NCI-H460 (cell line): ENCODE measurements around the gene PA2G4. TPM values are rescaled to one million over a fixed set of nuclear protein-coding genes. Genes with fewer than 3 reads are reported as not detected.

Experiments used
- DNase-seq: peaks from one replicate; pipeline ENCODE4 v3.0.0-alpha.2; 2016; ENCODE audit warnings: low read depth; ENCODE audit errors: extremely low read depth
- total RNA-seq: library from RNA; depleted of rRNA; stranded (reverse); fragments of >200 nt; shearing (Covaris generic); gene quantifications from 2 replicates; pipeline ENCODE4 v1.2.3, GENCODE V29; 2014; rRNA removed

Gene PA2G4
- total RNA-seq, 1 experiment from 2014 or later: 357 TPM

GRCh38 chr12:56162468-56163290 is 58.3 kb downstream of the PA2G4 start:
- DNase-seq: no peak

Other genes starting within 250 kb of the PA2G4 start
- 33.0 and 33.1 TPM in 2 replicates for gene PYM1, start 176.7 kb upstream of the PA2G4 start, total RNA-seq
- 14.1 and 15.5 TPM in 2 replicates for gene DGKA, start 173.4 kb upstream of the PA2G4 start, total RNA-seq
- gene PMEL, start 138.5 kb upstream of the PA2G4 start, total RNA-seq: 0.78 and 1.3 TPM in 2 replicates
- gene CDK2, start 137.7 kb upstream of the PA2G4 start, total RNA-seq: 31.6 and 31.7 TPM in 2 replicates
- gene RAB5B, start 130.5 kb upstream of the PA2G4 start, total RNA-seq: 37.6 and 39.4 TPM in 2 replicates
- 9.7 and 10.4 TPM in 2 replicates for gene SUOX, start 107.3 kb upstream of the PA2G4 start, total RNA-seq
- gene IKZF4, start 83.5 kb upstream of the PA2G4 start, total RNA-seq: 1.5 and 1.6 TPM in 2 replicates
- gene RPS26, start 62.6 kb upstream of the PA2G4 start, total RNA-seq: 314 and 346 TPM in 2 replicates
- 0.78 and 1.1 TPM in 2 replicates for gene ERBB3, start 24.4 kb upstream of the PA2G4 start, total RNA-seq
- 5,100 and 5,114 TPM in 2 replicates for gene RPL41, start 12.1 kb downstream of the PA2G4 start, total RNA-seq
- gene ZC3H10, start 13.7 kb downstream of the PA2G4 start, total RNA-seq: 4.8 and 5.3 TPM in 2 replicates
- 93.2 and 108 TPM in 2 replicates for gene ESYT1, start 23.7 kb downstream of the PA2G4 start, total RNA-seq
- gene MYL6B, start 48.0 kb downstream of the PA2G4 start, total RNA-seq: 41.4 and 50.0 TPM in 2 replicates
- 563 and 566 TPM in 2 replicates for gene MYL6, start 53.8 kb downstream of the PA2G4 start, total RNA-seq
- gene SMARCC2, start 84.9 kb downstream of the PA2G4 start, total RNA-seq: 26.2 and 28.9 TPM in 2 replicates
- gene RNF41, start 117.4 kb downstream of the PA2G4 start, total RNA-seq: 92.7 and 102 TPM in 2 replicates
- gene NABP2, start 119.8 kb downstream of the PA2G4 start, total RNA-seq: 66.3 and 72.3 TPM in 2 replicates
- gene SLC39A5, start 125.5 kb downstream of the PA2G4 start, total RNA-seq: 0.84 TPM in 1 of 2 replicates, not detected in the other
- 29.0 and 32.7 TPM in 2 replicates for gene ANKRD52, start 153.8 kb downstream of the PA2G4 start, total RNA-seq
- 13.5 and 14.2 TPM in 2 replicates for gene COQ10A, start 162.4 kb downstream of the PA2G4 start, total RNA-seq
- 141 and 153 TPM in 2 replicates for gene CS, start 195.8 kb downstream of the PA2G4 start, total RNA-seq
- 142 and 150 TPM in 2 replicates for gene CNPY2, start 211.4 kb downstream of the PA2G4 start, total RNA-seq
- gene PAN2, start 229.4 kb downstream of the PA2G4 start, total RNA-seq: 71.1 and 73.6 TPM in 2 replicates
- gene IL23A, start 234.3 kb downstream of the PA2G4 start, total RNA-seq: 0.17 TPM in 1 of 2 replicates, not detected in the other